Progenitor cell of endocrine pancreas (in vitro differentiated cells): Measurements from ENCODE around the gene RAP1GAP. TPM values are rescaled to one million over a fixed set of nuclear protein-coding genes. Genes with fewer than 3 reads are reported as not detected.

Source experiments
- DNase-seq: peaks from one replicate; pipeline ENCODE4 v3.0.0; 2021; ENCODE audit warnings: low spot score; ENCODE audit not compliant: unreplicated experiment
- H3K27ac Mint-ChIP-seq: 2 replicates; pipeline ENCODE4 v1.8.0; 2021; ENCODE audit warnings: mild to moderate bottlenecking, moderate library complexity, mixed read lengths
- H3K27me3 Mint-ChIP-seq: 2 replicates; pipeline ENCODE4 v1.8.0; 2021; ENCODE audit warnings: mixed read lengths
- H3K36me3 Mint-ChIP-seq: 2 replicates; pipeline ENCODE4 v1.8.0; 2022; ENCODE audit warnings: mixed read lengths; ENCODE audit not compliant: insufficient read depth
- H3K4me1 Mint-ChIP-seq: 2 replicates; pipeline ENCODE4 v1.8.0; 2021; ENCODE audit warnings: low read depth, mixed read lengths
- H3K4me3 Mint-ChIP-seq: 2 replicates; pipeline ENCODE4 v1.8.0; 2021; ENCODE audit warnings: low read depth, mild to moderate bottlenecking, moderate library complexity, mixed read lengths
- H3K9me3 Mint-ChIP-seq: 2 replicates; pipeline ENCODE4 v1.8.0; 2021; ENCODE audit warnings: low read depth, mixed read lengths
- CTCF ChIP-seq: fragments of 200-600 bp; sonication (generic); IDR thresholded peaks from one replicate; pipeline ENCODE4 v1.5.0; 2021; ENCODE audit warnings: antibody characterized with exemption, mild to moderate bottlenecking; ENCODE audit not compliant: unreplicated experiment
- total RNA-seq: library from RNA; stranded (reverse); gene quantifications from 2 replicates; pipeline ENCODE4 v1.2.1, GENCODE V29; 2021

The RAP1GAP gene
- total RNA-seq, 1 donor from 2014 or later, result 15.3 TPM

DNA sequence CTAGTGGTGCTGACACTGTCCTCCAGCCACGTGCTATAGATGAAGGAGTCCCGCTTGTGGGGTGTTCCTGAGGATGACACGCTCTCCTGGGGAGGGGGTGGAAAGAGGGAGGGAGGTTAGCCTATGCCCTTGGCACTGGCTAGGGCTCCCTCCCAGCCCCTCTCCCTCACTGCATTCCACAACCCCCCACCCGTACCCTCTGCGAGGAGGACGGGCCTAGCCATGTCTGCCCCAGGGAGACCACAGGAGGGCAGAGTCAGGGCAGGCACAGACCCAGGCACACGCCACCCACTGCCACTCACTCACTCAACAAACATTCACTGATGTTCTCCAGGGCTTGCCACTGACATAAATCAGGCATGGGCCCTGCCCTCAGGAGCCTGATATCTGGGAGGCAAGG lies 70.7 kb downstream of the RAP1GAP start:
- no peaks in the 10 kb centered on the region for H3K27me3 Mint-ChIP-seq
- no peak for TF ChIP-seq CTCF
- no peaks in the 10 kb centered on the region for H3K9me3 Mint-ChIP-seq
- H3K36me3 Mint-ChIP-seq, result no peaks in the 10 kb centered on the region
- DNase-seq, result no peak
- no peak overlapping the region for H3K27ac Mint-ChIP-seq
- no peak overlapping the region for H3K4me3 Mint-ChIP-seq
- no peaks in the 10 kb centered on the region for H3K4me1 Mint-ChIP-seq

DNA sequence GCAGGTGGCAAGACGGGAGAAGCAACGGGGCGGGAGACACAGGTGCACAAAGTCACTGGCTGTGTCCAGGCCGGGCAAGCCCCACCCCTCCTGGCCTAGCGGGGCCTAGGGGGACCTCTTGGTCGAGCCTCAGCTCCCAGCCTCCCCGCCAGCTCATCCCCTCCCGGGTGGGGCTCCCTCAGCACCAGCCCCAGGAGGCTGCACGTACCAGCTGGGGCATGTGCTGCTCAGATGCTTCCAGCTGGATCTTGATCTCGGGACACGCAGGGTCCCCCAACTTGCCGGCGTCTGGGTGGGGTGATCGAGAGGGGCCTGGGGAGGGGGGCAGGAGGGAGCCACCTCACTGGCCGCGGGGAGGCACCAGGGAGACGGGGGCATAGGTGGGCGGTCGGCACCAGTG lies 71.4 kb downstream of the RAP1GAP start:
- Mint-ChIP-seq H3K27ac (no peak overlapping the region), H3K36me3 (no peaks in the 10 kb centered on the region)

GRCh38 chr1:21596628-21597027 lies 72.5 kb downstream of the RAP1GAP start:
- no peak for DNase-seq
- Mint-ChIP-seq H3K36me3 (no peaks in the 10 kb centered on the region), H3K9me3 (no peaks in the 10 kb centered on the region), H3K27me3 (peaks cover 3% of the 10 kb centered on the region), H3K4me1 (no peaks in the 10 kb centered on the region), H3K4me3 (no peak overlapping the region), H3K27ac (no peak overlapping the region)
- TF ChIP-seq CTCF, result no peak

More for the DNA sequence above, 71.4 kb downstream of the RAP1GAP start:
- Mint-ChIP-seq H3K27me3 (no peaks in the 10 kb centered on the region), H3K4me1 (no peaks in the 10 kb centered on the region), H3K9me3 (no peaks in the 10 kb centered on the region), H3K4me3 (no peak overlapping the region)
- no peak for DNase-seq
- TF ChIP-seq CTCF, result no peak

- H3K4me3 Mint-ChIP-seq, result no peak overlapping the region
- TF ChIP-seq CTCF, result no peak
- H3K36me3 Mint-ChIP-seq, result no peaks in the 10 kb centered on the region
- no peak overlapping the region for H3K27ac Mint-ChIP-seq
- H3K27me3 Mint-ChIP-seq, result peaks cover 3% of the 10 kb centered on the region
- H3K4me1 Mint-ChIP-seq, result no peaks in the 10 kb centered on the region
- no peaks in the 10 kb centered on the region for H3K9me3 Mint-ChIP-seq
- no peak for DNase-seq
These were observed 73.0 kb downstream of the RAP1GAP start for GRCh38 chr1:21596174-21596573.

- H3K27me3 Mint-ChIP-seq, result peaks cover 8% of the 10 kb centered on the region
- H3K27ac Mint-ChIP-seq, result no peak overlapping the region
- no peaks in the 10 kb centered on the region for H3K4me1 Mint-ChIP-seq
- no peak for DNase-seq
- no peaks in the 10 kb centered on the region for H3K9me3 Mint-ChIP-seq
- no peak overlapping the region for H3K4me3 Mint-ChIP-seq
- H3K36me3 Mint-ChIP-seq, result no peaks in the 10 kb centered on the region
- peak; percentile 51 for TF ChIP-seq CTCF
These were observed 73.9 kb downstream of the RAP1GAP start for GRCh38 chr1:21594935-21595897.
